Effector CD4-positive, alpha-beta T cell (primary cell): Measurements from ENCODE around the gene ACTL7A. TPM values are rescaled to one million over a fixed set of nuclear protein-coding genes. Genes with fewer than 3 reads are reported as not detected.
"Not testable (repeated sequence)": the region's sequence is repeated elsewhere in the genome, so short reads cannot be mapped to it uniquely, and the experiment has no call there.

Experiments used
- DNase-seq: peaks from one replicate; pipeline ENCODE4 v3.0.0-alpha.2; 2020
- total RNA-seq: gene quantifications from one replicate; lab custom pipeline; 2026; lab: John Stamatoyannopoulos, UW

The ACTL7A gene
- total RNA-seq, result not detected

DNA sequence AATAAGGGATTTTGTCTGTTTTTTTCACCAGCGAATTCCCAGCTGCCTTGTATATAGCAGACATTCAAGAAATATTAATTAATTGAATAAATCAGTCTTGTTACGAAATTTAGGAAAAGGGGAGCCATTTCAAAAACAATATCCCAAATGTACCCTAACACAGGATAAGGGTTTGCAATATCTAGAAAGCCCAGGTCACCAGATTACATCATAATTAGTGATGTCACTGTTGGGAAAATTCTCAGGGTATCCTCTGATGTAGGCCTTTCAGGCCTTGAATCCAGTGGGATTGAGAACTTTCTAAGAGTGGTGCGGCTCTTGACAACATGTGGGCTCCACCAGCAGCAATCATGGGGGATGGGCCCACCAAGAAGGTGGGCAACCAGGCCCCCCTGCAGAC, at the start of gene ACTL7A:
ACTL7A (plus strand) TSS at position 270 of the 400 bp plus-strand sequence; CDS start at position 327, 57 bp downstream.
- no peak for DNase-seq

GRCh38 chr9:108812396-108813025, 49.6 kb upstream of the ACTL7A start:
- no peak for DNase-seq

DNA sequence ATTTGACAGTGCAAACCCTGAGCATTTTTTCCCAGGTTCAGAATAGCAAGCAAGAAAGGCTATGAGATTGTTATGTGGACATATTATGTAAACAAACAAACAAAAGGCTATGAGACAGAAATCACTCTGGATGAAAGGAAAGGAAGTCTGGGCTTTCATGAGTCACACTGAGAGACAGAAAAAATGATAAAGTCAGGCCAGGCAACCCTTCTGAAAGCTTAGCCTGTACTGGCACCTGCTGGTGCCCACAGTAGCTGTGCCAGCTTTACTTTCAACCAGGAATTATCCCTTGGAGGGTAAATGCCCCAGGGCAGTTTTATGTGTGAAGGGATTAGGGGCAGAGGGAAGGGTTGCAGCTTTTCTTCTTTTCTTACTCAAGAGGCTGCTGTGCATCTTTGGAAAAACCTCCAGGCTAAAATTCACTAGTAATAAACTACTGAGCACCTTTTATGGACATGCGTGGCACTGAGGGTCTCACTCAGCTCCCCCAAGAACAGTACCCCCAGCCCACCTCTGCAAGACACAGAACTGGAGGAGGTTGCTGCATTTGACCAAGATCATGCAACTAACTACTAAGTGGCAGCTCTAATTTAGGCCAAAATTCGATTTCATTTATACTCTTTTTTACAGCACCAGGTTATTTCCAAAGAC, 48.0 kb upstream of the ACTL7A start:
- no peak for DNase-seq

GRCh38 chr9:108815156-108815555, 46.9 kb upstream of the ACTL7A start:
- DNase-seq, result no peak

GRCh38 chr9:108816037-108816436, 46.0 kb upstream of the ACTL7A start:
- no peak for DNase-seq

- DNase-seq, result no peak
Measured at GRCh38 chr9:108823829-108824228, 38.2 kb upstream of the ACTL7A start.

GRCh38 chr9:108830272-108830671, 31.8 kb upstream of the ACTL7A start:
- DNase-seq, result no peak

DNA sequence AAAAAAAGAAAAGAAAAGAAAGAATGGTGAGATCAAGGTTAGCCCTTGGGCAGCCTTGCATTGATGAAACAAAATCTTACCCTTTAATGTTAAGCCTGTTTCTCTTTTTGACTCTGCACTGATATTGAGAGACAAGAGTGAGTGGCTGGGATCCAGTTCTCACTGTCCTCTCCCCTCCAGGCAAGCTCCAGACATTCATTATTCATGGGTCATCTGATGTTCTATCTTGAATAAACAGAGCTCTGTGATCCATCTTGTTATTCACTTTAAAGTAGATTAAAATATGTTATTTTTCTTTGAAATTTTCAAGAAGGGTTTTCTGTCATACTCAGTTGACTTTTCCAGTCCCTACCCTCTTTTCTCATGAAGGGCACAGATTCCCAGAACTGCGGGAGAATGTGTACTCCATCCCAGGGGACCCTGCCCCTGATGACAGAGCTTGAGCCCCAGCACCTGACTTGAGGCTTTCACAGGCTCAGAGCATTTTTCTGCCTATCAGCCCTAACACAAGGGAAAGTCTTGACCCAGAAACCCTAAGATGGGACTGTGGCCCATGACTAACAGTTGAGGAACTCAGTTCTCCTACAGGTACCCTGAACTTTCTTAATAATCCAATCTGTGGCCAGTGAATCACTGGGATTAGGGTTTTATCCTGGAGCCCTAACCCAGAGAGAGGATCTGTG, 30.4 kb upstream of the ACTL7A start:
- DNase-seq, result no peak

- DNase-seq, result no peak
Measured at GRCh38 chr9:108832179-108832500, 29.9 kb upstream of the ACTL7A start.

DNA sequence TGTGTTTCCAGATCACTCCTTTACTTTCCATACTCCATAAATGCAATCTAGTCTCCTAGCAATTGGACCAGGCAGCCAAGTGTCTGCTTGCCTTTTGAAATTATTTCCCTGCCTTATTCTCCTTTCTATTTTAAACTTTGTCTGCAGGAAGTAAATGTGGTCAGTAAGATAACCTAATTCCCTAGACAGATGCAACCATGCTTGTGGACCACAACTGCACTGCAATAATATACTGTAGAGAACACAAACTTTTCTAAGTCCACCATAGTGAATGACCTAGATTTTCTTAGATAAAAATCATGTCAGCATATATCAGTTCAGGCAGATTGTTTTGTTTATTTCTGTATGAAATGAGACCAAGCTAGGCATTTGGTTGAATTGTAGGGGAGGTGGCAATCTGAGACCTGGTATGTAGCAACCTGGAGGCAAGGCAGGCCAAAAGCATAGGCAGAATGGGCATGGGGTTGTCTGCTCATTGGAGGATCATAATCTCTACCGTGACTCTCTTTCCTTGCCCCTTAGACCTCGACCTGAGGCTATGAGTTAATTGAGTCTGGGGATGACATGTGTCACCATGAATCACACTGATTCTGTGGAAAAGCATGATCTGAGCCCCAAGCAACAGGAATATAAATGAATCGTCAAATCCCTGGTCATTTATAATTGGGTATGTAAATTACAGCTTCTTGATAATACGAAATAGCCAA, 27.0 kb upstream of the ACTL7A start:
- no peak for DNase-seq

DNA sequence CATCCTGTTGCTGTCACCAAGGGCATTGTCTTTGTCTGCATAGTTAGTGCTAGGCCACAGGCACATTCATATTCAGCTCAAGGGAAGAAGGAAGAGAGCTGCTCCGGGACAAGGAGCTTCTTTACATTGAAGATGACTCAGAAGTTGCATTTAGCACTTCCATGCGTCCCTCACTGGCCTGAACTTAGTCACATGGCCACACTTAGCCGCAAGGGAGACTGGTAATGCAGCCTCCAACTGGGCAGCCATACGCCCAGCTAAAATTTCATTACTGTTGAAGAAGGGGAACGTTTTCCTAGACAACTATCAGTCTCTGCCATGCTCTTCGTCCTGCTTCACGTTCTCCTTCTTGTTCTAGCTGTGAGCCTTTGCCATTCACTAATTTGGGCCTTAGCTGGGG, 26.2 kb upstream of the ACTL7A start:
- no peak for DNase-seq

DNA sequence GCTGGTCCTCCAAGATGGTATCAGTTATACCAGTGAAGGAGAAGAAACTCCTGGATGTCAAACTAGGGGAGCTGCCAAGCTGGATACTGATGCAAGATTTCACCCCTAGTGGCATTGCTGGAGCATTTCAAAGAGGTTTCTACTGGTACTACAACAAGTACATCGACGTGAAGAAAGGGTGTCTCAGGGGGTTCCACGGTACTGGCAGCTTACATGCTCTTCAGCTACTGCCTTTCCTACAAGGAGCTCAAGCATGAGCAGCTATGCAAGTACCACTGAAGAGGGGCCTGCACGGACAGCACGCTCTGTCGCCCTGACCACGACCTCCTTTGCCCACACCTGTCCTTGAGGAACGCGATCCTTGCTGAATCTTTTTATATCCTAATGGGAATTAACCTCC, 25.7 kb upstream of the ACTL7A start:
- DNase-seq, result no peak

DNA sequence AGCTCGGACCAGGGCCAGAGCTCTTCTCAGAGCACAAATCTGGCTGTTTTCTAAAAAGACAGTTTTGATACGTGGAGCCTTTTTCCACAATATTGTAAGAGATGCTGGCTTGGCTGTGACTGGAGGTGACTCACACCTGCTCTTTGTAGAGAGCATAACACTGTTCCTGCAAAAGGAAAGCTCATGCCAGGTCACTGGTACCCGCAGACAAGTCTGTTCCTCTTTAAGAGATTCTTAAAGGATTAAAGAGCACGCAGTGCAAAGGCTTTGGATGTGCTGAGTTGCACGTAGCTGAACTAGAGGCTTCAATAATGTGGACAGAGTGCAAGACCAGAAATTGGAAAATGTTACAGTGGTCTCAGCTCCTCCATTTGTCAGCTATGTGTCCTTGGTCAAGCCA, 25.3 kb upstream of the ACTL7A start:
- DNase-seq, result no peak

DNA sequence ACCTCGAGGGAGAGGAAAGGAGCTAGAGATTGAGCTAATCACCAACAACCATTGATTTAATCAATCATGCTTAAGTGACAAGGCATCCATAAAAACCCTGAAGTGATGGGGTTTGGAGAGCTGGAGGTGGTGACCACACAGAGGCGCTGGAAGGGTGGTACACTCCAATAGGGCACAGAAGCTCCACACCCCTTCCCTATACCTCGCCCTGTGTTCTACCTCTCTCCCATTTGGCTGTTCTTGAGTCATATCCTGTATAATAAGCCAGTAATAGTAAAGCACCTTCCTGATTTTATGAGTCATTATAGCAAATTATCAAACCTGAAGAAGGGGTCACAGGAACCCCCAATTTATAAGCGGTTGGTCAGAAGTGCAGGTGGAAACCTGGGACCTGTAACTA, 24.5 kb upstream of the ACTL7A start:
- no peak for DNase-seq

- DNase-seq, result no peak
Measured at GRCh38 chr9:108838017-108838416, 24.0 kb upstream of the ACTL7A start.

DNA sequence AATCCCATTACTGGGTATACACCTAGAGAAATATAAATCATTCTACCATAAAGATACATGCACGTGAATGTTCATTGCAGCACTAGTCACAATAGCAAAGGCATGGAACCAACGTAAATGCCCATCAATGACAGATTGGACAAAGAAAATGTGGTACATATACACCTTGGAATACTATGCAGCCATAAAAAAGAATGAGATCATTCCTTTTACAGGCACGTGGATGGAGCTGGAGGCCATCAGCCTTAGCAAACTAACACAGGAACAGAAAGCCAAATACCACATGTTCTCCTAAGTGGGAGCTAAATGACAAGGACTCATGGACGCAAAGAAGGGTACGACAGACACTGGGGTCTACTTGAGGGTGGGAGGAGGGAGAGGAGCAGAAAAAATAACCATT, 22.5 kb upstream of the ACTL7A start:
- not testable (repeated sequence) for DNase-seq

DNA sequence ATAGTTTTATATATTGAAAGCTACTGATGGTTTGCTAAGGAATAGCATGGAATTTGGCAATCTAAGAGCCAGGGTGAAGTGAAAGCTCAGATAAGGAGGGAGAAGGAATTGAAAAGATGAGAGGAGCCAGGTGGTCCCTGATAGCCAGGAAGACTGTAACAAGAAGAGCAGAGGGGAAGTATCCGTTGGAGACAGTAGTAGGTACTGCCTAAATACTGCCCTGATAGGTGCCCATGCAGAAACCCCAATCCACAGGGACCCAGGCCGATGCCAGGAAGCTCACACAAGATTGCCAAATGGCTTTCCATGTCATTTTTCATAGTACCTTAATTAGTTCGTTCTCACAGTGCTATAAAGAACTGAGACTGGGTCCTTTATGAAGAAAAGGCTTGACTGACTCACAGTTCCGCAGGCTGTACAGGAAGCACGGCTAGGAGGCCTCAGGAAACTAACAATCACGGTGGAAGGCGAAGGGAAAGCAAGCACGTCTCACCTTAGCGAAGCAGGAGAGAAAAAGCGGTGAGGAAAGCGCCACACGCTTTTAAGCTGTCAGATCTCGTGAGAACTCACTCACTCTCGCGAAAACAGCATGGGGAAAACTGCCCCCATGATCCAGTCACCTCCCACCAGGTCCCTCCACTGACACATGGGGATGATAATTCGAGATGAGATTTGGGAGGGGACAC, 19.3 kb upstream of the ACTL7A start:
- DNase-seq, result no peak

DNA sequence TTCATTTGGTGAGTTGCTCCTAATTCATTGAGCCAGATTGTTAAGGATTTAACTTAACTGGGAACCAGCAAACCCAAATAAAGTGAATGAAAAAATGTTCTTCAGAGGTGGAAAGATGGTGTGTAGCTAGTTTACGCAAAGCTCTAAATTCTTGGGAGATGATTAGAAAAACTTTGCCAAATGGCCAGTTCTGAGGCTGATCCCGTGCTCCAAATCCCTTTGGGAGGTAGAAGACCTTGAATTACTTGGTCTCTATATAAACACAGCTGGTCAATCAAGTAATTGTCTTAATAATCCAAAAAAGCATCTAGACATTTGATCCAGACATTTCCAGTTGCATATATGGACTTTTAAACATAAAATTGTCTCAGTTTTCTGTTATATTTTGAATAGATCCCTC, 17.7 kb upstream of the ACTL7A start:
- no peak for DNase-seq

- no peak for DNase-seq
Measured at GRCh38 chr9:108844856-108845255, 17.2 kb upstream of the ACTL7A start.

DNA sequence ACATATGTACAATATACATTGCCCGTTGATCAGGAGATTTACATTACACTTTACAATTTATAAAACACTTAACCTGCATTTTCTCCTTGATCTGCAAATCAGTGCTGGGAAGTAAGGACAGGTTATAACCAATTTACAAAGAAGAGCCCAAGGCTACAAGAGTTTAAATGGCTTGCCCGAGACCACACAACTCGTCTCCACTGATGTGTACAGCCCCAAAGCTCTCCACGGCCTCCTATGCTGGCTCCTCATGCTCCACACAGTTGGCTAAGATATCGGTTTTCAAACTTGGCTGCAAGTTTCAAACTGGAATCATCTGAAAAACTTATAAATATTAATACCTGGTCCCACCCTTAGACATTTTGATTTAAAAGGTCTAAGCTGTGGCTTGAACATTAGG, 16.6 kb upstream of the ACTL7A start:
- DNase-seq, result no peak

DNA sequence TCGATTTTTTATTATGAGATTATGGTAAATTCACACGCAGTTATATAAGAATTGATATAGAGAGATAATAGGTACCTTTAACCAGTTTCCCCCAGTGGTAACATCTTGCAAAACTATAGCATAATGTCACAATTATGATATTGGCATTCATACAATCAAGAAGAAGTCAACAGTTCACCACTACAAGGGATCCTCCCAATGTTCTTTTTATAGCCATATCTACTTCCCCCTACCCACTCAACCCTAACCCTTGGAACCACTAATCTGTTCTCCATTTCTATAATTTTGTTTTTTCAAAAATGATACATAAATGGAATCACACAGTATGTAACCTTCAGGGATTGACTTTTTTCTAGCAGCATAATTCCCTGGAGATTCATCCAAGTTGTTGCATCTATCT, 16.1 kb upstream of the ACTL7A start:
- DNase-seq, result no peak

- DNase-seq, result not testable (repeated sequence)
Measured at GRCh38 chr9:108848296-108848695, 13.8 kb upstream of the ACTL7A start.

DNA sequence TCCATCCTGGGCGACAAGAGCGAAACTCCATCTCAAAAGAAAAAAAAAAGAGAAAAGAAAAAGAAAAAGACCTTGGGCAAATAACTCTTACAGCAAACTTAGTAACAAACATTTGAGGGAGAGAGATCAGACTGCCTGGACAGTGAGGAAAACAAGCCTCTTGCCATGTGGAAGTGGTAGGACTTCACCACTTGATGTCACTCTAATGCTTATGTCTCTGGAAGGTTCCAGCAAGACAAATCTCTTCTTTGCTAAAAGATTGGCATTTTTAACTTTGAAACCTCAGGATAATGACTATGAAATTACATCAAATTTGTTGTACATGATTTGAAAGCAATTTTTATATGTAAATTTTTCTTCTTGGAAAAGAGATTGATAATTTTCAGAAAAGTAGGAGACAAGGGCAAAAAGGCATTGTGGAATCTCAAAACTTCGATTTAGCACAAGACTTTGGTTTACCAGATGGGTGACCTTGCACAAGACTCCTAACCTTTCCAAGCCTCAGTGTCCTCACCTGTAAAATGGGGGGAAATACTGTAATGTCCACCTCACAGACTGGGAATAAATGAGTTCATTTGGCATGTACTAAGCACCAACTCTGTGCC, 11.7 kb upstream of the ACTL7A start:
- no peak for DNase-seq
